ENCODE results near the gene POMGNT2.

The POMGNT2 gene

DNA sequence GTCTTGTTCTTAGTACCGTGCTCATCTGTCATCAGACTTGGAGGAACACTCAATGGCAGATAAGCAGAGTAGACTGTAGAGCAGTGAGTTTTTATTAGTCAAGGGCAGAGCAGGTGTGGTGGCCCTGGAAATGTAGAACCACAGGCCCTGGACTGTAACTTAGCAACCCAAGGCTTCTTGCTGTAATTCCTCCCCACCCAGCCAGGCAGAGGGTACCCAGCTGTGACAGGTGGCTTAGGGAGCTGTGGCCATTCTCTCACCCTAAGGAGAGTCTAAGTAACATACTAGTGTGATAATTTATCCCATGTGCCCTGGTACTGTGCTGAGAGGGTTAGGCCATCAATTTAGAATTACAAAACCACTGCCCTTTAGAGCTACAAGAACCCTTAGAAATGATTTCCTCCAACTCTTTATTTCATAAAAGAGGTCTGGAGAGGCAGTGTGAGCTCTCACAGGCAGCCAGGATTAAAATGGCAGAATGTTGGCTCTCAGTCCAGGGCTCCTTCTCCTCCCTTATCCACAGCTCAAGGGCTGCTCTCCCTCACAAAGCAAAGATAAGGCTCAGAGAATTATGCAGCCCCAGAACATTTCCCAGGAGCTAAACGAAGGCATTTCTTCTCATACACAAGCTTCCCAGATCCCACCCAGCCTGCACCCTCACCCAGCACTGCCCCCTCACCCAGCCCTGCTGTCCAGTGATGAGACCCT is 3.0 kb downstream of the POMGNT2 start:
- peak; percentile 2 for DNase-seq

DNA sequence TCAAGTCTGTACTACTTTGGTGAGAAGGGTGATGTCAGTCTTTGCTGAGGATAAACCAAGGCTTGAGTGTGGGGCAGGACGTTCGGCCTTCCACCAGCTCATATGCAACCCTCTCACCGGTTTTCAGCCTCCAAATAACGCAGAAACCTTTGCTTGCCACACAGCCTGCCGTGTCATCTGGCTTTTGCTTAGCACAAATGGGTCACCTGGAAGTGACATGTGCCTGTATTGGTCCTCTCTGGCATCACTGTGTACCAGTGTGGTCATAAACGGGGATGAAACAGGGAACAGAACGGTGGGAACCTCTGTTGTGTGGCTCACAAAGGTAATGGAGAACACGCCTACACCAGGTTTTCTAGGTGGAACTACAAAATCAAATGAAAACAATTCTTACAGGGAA is 7.1 kb downstream of the POMGNT2 start:
- DNase-seq, result no peak

DNA sequence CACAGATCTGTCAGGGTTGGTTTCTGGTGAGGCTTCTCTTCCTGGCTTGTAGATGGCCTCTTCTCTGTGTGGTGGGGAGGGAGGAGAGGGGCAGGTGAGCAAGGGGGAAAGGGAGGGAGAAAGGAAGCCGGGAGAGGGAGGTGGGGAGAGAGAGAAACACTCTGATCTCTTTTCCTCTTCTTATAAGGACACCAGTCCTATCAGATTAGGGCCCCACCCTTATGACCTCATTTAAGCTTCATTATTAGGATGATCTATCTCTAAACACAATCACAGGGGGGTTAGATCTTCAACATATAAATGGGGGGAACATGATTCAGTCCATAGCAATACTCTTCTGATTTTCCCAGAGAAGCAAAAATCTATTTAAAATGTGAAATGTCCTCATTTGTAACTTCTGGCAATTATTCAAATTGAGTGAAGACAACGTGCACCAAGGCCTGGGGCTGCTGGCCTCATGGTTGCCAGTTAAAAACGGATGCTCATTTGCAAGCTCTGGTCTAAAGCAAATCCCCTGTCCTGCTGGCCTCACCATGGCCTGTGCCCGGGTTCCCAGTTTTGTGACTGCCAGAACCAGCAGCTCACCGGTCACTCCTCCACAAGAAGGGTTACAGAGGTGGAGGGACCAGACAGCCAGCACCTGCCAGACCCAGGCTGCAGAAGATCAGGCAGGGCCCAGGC is 8.3 kb downstream of the POMGNT2 start:
- no peak for DNase-seq

DNA sequence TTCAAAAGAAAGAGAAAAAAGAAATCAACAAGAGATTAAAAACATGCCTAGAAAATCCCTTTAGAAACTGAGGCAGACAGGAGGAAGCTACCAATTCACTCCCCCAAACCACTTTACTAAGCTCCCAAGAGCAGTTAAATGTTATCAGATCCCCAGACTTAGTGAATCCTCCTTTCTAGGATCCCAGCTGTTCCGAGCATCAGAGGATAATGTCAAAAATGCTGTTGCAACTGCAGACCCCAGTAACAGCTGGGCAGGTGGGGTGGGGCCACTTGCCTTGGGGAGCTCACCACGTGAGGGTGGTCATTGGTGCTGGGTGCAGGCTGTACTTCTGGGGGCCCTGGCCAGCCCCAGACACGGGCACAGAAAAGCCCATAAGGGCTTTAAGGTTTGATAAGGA is 9.1 kb downstream of the POMGNT2 start:
- DNase-seq, result no peak

DNA sequence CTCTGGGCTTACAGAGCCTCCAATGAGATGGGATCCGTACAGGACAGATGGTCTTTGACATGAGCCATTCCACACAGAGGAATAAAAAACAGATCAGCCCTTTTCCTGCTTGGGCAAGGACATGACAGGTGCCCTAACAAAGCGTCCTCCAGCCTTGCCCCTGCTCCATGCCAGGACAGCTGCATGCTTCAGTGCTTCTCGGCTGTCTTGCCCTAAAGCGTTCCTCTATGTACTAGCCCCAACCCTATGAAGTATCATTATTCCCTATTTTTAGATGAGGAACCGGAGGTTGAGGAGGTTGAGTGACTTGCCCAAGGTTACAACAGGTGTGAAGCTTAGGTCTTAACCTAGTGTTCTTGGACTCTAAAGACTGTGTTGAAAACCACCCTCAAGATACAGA is 10.5 kb downstream of the POMGNT2 start:
- DNase-seq, result no peak

DNA sequence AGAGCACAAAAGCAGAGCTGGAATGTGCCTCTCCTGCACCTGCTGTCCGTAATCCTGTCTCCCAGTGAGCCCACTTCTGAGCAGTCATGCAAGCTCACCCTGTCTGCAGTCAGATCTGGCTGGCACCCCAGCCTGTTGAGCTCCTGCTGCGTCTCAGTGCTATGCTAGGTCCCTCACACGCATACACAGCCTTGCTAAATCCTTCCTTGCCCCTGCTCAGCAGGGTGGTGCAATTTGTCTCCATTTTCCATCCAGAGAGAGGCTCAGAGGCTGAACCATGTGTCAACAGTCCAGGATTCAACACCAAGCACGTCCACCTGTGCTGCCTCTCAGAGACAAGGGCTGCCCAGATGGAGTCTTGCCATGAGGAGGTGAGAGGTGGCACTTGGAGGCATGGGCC is 11.0 kb downstream of the POMGNT2 start:
- no peak for DNase-seq

DNA sequence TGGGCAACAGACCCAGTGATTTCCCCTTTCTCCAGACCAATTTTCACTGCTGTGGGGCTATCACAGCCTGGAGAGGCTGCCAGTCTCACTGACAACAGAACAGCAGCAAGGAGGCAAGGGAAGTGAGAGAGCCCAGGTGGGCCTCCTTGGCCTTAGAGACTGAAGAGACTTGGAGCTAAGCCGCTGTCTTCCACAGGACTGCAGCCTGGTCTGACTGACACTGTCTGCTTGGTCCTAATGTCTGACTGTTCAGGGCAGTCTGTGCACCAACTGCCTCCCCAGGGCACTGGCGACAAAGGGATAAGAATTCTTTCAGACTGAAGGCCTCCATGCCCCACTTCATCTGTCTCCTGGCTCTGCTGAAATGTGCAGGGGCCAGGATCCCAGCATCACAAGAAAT is 11.5 kb downstream of the POMGNT2 start:
- no peak for DNase-seq

DNA sequence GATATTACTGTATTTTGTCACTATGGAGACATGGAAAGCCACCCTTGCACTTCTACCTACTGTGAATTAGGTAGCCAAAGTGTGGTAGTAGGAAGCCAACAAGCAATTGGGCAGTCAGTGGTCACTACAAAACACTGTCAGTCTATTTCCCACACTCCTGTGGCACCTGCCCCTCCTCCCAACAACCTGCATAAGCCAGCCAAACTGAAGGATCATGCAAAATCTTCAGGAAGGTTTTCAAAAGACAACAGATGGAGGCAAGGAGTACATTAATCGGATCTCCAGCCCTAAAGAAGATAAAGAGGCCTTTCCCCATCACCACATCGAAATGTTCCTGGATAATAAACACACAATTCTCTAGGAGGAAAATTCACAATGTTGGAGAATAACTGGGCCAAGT is 11.9 kb downstream of the POMGNT2 start:
- DNase-seq, result no peak

DNA sequence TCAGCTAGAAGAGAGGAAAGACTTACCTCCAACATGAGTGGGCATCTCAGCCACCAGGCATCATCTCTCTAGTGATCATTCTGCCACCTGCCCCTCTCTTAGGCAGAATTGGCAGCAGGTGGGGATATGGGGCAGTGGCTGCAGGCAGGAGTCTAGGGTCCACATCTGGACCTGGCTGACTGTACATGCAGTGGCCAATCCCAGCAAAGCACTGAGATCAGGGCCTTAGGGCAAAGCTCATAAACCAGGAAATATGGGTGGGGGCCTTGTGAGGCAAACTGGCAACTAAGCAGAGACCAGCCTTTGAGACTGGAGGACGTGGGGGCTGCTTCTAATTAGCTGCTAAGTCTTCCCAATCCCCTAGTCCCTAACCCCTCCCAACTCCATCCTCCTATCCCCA is 12.9 kb downstream of the POMGNT2 start:
- DNase-seq, result no peak

DNA sequence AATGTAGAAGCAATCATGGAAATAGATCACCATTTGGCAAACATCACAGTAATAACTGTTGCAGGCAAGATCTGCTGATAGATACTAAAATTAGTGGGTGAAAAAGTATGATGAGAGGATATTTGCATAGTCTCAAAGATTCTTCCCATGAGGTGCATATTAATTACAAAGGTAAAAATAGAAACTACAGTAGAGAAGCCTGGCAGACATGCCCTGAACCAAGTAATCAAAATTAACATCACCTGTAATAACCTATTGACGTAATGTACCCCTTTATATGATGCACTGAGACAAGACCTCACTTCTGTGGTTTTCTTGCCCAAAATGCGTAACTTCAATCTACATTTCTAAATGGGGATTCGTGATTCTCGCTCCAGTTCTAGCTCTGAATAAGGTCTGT is 14.4 kb downstream of the POMGNT2 start:
- DNase-seq, result no peak

DNA sequence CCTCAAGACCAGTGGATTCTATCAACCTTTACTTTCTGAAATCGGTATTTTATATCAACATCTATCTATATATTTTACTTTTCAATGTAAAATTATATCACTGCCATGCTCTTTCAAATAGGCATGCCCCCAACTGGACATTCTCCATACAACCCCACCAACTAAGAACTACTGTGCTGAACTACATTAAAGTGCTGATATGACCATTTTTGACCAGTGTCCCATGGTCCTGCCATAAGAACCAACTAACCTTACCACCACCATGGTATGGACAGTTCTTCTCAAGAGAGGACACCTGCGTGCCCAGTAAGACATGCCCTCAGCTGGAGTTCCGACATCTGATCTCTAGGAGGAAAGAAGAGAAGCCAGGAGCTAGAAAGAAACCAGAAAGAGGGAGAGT is 15.6 kb downstream of the POMGNT2 start:
- DNase-seq, result no peak

DNA sequence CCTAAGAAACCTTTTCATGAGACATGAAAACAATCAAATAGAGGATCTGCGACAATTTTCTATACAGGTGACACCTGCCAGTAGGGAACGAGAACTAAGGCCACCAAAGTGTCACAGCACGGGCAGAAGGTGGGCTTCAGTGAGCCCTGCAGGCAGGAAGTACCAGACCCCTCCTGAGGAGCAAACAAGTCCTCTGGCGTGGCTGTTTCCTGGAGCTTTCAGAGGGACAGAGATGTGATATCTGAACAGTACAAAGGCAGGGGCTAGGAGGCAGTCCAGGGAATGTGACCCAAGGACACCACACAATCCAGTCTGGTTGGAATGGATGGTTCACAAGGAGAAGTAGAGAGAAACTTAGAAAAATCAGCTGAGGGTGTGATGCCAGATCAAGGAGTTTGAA is 16.8 kb downstream of the POMGNT2 start:
- DNase-seq, result no peak

DNA sequence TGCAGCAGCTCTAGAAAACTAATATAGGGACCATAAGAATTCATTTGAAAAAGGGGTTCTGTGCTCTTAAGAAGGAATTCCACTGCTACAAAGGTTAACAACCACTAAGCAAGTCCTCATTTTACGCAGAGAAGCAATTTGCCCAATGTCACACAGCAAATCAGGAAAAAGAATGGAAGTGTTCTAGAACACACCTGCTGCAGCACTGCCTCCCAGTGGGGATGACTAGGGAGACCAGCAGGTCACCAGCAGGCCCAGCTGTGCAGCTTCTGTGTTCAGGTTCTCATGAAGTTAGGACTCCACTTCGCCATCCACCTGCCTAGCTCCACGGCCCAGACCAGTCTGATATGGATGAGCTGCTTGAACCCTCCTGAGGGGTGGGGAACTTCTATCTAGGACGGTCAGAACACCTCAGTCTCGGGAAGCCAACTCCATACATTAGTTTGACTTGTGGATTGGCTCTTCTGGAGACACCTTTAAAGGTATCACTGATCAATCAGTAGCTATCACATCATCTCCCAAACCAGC is 18.6 kb downstream of the POMGNT2 start:
- no peak for DNase-seq

DNA sequence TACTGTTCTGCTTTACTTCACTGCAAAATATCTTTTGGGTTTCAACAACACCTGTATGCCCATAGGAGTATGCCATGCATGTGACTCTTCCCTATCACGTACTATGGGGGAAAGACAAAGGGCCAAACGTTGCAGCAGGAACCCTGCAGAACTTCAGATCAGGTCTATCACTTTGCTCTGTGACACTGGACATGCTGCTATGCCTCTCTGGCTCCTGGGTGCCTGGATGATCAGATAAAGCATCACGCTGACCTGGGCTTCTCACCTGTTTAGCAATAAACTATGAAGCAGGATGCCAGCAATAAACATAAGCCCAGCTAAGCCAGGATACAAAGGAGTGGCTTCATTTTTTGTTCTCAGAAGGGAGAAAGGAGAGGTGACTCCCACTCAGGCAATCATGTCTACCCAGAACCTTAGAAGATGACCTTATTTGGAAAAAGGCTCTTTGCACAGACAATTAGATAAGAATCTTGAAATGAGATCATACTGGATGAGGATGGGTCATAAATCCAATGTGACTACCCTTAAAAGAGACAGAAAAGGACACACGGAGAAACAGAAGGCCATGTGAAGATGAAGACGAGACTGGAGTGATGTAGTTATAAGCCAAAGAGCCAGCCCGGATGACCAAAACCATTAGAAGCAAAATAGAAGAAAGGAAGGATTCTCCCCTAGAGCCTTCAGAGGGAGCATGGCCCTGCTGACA is 19.3 kb downstream of the POMGNT2 start:
- DNase-seq, result no peak

DNA sequence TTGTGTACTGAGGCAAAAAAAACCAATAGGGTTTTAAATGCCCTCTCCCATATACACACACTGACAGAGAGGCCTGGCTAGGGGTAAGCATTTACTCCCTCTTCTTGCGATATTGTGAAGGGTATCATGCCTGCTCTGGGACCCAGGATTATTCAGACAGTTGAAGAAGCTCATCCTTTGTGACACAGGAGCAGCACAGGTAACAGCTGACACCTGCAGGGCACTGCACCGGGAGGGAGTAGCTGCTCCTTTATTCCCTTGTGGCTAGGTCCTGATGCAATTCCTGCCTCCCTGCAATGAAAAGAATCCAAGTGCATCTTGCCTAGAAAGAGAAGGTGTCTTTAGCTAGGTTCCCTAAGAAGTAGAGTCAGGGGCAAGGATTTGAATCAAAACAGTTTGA is 23.4 kb downstream of the POMGNT2 start:
- DNase-seq, result no peak

DNA sequence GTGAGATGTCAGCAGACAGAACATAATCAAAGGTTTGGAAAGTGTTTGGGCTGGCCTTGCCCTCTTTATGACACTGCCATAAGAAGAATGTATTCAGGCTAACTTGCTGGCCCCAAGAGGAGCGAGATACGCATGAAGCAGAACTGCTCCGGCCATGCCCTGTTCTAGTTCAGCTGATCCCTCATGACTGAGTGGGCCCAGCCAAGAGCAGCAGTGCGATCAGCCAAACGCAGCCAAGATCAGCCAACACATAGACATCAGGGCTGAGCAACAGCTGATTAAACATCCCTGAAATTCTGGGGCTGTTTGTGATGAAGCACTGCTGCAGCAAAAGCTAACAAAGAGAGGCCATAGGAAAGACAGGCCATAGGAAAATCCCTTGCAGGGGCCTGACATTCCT is 24.1 kb downstream of the POMGNT2 start:
- no peak for DNase-seq

DNA sequence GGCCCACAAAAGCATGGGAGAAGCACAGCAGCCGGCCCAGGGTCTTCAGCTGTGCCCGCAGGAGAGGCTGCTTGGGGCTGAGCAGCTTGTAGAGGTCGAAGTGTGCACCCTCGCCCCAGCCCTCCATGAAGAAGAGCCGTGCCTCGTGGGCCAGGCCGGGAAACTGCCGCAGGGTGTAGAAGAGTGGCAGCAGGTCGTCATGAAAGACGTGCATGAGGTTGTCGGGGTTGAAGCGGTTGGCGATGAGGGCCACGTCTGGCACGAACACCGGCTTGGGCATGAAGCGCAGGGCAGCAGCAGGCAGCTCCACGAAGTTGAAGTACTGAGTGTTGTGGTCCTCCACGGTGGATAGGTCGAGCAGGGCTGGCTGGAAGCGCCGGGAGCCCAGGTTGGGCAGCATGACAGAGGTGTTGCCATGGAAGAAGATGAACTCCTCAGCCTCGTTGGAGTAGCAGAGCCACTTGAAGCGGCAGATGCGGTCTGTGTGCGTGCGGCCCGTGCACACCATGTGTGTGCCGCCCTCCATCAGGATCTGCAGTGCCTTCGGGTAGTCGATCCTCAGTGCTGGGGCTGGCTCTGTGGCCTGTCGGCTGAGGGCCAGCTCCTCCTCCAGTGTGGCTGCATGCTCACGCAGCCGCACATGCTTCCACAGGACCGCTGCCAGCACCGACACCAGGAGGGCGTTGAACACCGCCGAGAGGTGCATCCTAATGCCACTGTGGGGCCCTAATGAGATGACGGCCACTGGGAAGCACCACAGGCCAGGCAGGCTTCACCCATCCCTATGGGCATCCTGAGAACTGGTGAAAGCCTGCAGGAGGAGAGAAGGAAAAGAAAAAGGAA is 24.9 kb downstream of the POMGNT2 start:
- DNase-seq, result no peak

DNA sequence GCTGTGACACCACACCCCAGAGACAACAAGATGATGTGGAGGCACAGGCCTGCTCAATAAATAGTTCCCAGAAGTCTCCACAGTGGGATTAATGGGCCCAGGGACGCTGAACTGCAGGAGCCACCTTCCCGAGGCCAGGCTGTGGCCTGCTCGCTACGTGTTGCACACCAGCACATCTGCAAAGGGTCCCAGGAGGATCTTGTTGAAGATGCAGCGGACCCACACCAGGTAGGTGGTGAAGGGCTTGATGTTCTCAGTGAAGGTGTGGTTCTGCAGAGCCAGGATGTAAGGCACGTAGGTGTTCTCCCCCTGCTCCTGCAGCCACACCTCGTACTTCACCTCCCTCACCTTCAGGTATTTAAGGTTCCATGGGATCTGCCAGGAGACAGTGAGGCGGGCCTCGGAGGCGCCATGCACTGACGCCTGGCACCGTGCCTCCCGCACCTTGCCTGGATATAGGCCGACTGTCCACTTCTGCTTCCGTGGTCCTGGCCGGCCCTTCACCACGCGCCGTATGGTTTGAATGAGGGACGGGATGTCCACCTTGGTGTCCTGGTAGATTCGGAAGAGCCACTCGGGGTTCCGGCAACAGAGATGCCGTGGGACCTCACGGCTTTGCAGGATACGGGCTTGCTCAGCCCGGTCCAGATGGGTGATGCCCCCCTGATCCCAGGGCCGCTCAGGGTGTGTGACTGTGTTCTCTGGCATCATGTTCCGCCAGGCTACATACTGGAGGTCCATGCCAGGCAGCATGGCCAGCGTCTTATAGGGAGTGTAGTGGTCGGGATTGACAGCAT is 26.1 kb downstream of the POMGNT2 start:
- no peak for DNase-seq

DNA sequence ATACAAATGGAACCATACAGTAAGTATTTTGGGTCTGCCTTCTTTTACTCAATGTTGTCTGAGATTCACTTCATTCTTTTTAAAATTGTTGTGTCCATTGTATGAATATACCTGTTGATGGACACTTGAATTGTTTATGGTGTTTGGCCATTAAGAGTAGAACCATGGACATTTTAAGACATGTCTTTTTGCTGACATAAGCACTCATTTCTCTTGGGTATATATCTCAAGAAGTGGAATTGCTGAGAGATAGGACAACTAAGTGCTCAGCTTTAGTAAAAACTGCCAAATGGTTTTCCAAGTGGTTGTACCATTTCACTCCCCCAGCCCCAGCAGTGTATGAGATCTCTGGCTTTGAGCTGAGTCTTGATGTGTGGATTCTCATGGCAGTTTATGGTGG is 28.2 kb downstream of the POMGNT2 start:
- DNase-seq, result no peak

DNA sequence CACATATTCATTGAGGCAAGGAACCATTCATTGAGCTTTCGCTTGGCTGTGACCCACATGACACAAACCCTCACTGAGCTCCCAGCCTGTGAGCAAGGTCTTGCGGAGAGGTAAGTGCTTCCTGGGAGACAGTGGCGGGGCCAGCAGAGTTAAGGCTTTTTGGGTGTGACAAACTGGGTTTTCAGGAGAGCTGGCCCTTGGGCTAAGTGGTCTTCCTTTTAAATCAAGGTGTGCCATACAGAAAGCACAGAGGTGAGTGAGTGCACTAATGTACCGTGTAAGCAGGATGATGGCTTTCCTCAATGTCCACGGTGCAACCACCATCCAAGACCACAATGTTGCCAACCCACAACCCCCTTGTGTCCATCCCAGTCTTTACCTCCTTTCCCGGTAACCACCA is 28.6 kb downstream of the POMGNT2 start:
- DNase-seq, result no peak

DNA sequence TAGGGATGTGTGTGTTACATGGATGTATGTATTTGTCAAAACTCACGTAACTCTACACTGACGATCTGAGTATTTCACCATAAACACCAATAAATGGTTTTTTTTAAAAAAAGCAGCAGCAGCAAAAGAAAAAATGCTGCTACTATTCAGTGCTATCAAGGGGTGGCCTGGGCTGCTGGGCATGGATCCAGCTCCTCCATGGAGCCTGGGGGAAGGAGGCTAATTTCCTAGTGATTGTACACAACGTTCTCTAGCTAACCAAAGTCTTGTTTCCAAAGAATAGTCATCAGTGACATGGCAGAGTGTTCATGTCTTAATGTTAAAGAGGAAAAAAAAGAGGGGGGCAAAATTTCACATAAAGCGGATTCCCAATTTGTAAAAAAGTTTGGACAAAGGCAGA is 29.0 kb downstream of the POMGNT2 start:
- DNase-seq, result no peak
